HG03342 (cell line): ENCODE measurements around the gene RP2.

Experiments
- ATAC-seq: cut with Tn5 transposase; IDR thresholded peaks from one replicate; pipeline ENCODE4 v1.9.1; 2021; ENCODE audit warnings: mild to moderate bottlenecking, moderate library complexity; ENCODE audit not compliant: unreplicated experiment

The RP2 gene

GRCh38 chrX:46836701-46837557, at the start of gene RP2:
RP2 (plus strand) TSS chrX:46837043; CDS start chrX:46837101, 58 bp downstream.
- ATAC-seq, result peak; percentile 92

- no peak for ATAC-seq
Observed at GRCh38 chrX:46788902-46789301, 47.9 kb upstream of the RP2 start.

DNA sequence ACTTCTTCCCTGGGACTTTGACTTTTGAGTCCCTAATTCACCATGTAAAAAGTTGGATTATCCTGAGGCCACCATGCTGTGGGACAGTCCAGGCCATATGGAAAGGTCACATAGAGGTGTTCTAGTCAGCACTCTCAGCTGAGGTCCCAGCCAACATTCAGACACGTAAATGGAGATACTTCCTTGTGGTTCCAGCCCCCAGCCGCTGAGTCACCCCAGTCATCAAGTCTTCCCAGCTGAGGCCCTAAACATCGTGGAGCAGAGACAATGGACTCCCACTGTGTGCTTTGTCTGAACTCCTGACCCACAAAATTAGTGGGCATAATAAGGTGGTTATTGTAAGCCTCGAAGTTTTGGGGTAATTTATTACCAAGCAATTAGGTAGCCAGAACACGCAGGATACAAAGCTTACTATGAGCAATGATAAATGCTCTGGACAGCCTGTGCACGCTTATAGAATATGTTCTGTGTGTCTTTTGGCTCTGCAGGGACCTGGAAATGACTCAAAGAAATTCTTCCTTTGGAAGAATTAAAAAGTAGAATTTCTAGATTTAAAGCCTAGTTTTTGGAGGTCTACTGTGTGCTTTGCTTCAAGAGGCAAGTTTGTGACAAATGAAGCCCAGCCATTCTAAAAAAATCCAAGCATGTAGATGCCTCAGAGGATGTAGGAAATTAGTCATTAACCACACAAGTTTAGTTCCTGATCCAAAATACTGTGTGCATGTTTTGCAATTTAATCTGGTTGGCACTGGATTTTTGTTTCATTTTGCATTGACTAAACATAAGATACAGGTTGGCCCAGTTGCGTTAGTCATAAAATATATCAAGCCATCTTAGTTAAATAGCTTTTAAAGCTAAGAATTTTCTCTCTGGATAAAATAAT, 44.7 kb upstream of the RP2 start:
- peak; percentile 78 for ATAC-seq

GRCh38 chrX:46792810-46793188, 44.0 kb upstream of the RP2 start:
- ATAC-seq, result no peak

- no peak for ATAC-seq
Observed at GRCh38 chrX:46793386-46794143, 43.3 kb upstream of the RP2 start.

- peak; percentile 59 for ATAC-seq
Observed at GRCh38 chrX:46796574-46797191, 40.2 kb upstream of the RP2 start.

GRCh38 chrX:46803140-46803539, 33.7 kb upstream of the RP2 start:
- no peak for ATAC-seq

DNA sequence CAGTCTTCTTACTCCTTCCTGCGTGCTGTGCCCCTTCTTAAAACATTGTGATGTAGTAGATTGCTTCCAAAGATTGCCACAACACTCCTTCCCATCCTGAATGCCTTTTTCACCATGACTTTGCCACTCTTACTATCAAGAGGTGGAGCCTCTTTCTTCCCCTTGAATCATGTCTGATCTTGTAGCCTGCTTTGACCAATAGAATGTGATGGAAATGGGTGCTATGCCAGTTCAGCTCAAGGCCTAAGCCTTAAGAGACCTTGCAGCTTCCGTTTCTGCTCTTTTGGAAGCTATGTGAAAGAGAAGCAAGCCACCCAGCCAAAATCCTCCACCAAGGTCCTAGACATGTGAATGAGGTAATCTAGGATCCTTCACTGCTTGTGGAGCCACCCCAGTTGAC, 31.6 kb upstream of the RP2 start:
- no peak for ATAC-seq

DNA sequence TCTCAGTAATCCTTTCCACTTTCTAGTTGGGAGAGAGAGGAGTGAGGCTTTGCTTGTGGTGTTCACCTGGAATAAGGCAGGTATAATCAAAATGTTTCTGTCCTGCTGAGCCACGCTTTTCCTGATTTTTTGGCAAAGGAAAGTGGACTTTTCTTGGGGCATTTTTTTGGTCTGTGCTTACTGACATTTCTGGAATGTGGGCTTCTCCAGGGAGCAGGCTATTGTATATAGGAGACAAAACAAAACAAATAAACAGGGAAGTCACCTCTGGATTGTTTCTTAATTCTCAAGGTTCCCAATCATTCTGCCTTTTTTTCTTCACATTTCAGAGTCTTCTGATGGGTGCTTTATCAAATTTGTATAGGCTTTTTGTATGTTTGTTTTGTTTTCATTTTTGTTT, 25.7 kb upstream of the RP2 start:
- no peak for ATAC-seq

GRCh38 chrX:46812445-46812844, 24.4 kb upstream of the RP2 start:
- no peak for ATAC-seq

DNA sequence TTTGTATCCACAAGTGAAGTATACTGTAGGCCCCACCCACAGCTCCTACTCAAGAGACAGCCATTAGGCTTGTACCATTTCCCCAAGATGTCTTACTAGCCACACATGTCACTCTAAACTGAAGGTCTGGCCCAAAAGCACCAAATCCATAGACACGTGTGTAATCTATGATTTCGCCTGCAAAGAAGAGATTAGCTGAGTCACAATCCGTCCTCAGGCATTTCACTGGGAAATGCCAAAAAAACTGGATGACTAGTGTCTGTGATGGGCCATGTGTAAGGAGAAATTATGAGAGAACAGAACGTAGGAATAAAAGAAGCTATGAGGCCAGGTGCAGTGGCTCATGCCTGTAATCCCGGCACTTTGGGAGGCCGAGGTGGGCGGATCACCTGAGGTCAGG, 21.9 kb upstream of the RP2 start:
- no peak for ATAC-seq

- no peak for ATAC-seq
Observed at GRCh38 chrX:46819136-46819535, 17.7 kb upstream of the RP2 start.

DNA sequence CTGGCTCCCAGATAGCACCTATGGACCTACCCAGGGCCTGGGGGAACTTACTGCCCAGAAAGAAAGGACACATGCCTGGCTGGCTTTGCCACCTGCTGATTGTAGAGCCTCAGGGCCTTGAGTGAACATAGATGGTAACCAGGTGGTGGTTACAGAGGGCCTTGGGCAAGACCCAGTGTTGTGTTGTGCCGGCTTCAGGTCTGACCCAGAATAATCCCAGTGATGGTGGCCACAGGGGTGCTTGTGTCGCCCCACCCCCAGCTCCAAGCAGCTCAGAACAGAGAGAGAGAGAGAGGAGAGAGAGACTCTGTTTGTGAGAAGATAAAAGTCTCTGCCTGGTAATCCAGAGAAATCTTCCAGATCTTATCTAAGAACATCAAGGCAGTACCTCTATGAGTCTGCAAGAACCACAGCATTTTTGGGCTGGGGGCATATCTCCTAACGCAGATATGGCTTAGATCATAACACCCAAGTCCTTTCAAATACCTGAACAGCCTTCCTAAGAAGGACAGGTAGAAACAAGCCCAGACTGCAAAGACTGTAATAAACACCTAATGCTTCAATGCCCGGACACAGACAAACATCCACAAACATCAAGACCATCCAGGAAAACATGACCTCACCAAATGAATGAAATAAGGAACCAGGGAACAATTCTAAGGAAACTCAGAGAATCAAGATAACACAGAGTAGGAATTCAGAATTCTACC, 16.3 kb upstream of the RP2 start:
- ATAC-seq, result no peak

- no peak for ATAC-seq
Observed at GRCh38 chrX:46823481-46823880, 13.4 kb upstream of the RP2 start.

DNA sequence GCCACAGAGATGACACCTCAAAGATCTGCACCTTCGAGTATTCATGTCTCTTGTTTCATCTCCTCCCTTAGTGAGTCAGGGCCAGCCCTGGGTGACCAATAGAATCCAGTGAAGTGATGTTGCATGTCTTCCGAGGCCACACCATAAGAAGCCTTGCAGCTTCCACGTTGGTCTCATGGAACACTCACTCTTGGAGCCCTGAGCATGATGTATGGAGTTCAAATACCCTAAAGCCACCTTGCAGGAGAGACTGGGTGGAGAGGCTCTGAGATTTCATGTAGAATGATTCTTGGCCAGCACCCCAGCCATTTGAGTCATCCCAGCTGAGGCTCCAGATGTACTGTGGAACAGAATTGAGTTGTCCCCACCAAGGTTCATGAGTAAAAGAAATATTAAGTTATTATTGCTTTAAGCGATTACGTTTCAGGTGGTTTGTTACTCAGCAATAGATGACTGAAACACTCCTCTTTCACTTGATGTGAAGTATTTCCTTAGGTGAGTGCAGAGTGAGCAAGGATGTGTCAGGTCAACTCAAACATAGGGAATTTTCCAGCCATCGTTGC, 5.0 kb upstream of the RP2 start:
- ATAC-seq, result no peak

DNA sequence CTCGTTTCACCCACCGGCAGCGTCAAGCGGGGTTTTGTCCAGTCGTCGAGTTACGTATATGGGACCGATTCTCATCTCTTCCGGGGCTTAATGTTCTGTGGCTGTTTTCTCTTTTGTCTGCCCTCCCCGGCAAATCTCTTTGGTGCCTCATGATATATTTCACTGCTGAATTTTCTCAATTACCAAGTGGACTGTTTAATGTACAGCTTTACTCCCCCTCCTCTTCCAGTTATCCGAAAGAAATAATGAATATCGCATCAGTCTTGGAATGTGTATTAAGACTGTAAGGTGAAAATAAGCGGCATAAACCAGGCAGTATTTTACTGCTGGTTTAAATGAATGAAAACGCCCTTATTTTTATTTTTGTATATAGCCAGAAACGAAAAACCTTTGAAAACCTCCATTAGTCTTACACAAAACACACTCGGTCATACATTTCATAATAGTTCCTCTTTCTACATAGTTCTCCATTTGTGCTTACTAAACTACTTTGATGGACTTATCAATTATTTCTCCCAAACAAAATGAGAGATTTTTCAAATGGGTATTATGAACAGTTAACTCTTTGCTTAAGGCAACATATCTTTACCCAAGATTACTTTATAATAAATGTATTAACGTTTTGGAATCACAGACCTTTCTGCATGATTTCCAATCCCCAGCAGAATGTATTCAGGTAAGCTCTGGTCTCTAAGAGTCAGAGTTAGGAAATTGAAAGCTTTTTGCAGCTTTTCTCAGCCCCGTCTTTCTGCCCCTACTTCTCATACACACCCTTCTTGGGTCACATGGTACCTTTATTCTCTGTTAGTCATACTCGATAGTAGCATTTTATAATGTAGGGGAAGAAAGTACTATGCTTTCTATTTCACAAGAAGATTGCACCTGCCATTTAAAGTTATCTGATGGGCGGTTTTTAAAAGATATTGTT, 979 bp downstream of the RP2 start:
- ATAC-seq, result no peak

GRCh38 chrX:46838486-46838870, 1.6 kb downstream of the RP2 start:
- no peak for ATAC-seq

DNA sequence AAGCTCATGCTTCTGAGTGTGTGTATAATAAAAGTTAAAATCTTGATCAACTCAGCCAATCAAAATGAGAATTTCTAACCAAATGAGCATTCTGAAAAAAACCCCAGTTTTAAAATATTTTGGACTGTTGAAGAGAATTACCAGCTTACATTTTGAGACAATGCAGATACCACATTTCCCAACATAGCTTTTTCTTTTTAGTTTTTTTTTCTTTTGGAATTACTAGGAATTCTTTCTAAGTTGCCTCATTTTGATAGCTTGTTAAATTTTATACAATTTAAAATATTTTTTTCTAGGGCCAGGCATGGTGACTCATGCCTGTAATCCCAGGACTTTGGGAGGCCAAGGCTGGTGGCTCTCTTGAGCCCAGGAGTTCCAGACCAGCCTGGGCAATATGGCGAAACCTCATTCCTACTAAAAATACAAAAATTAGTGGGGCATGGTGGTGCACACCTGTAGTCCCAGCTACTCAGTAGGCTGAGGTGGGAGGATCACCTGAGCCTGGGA, 2.2 kb downstream of the RP2 start:
- ATAC-seq, result no peak

DNA sequence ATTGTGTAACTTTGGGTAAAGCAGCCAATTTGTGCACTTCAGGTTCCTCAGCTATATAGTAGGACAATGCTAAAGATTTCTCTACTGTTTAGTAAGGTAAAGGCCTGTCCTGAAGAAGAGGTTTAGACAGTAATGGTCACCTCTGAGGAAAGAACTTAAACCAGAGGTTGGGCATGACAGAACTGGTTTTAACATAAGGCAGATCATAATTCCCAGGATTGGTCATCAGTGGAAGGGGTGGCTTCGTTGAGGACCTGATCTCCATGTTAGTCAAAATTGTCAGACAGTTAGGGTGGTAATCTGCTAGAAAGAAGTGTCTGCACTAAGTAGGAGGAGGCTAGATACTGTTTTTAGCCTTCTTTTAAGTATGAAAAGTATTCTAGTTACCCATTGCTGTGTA, 4.1 kb downstream of the RP2 start:
- no peak for ATAC-seq
